Ramos (cell line): ENCODE data around the gene SENP3.

Experiments
- in situ Hi-C: fragments of 300-500 bp; cut with MboI; formaldehyde crosslinking; loops from one replicate; pipeline ENCODE4 v1.14.3; 2022; ENCODE audit warnings: low sequenced_read_pairs; ENCODE audit not compliant: unreplicated experiment

SENP3 gene

DNA sequence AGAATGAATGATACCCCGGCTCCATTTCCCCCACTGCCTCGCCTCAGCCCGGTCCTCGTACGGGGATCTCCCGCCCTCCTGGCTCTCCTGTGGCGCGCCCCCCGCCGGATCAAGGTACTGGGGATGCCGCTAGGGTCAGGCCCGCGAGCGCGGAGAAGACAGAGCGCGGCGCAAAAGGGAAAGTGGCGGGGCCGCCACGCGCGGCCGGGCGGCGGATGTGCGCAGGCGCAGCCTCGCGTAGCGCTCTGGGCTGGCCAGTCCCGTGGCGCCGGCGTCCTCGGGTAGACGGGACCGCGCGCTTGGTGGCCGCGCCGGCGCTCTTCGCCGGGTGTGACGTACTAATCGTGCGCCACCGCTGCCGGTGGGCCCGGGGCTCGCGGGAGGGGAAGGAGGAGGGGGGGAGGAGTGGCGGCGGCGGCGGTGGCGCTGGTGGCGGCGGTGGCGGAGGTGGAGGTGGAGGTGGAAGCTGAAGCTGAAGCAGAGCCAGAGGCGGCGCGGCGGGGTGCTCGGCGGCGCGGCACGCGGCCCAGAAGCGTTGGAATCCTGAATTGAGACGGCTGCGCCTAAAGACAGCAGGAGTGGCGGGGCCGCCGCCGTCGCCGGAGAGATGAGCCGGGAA, at the start of gene SENP3:
SENP3 (plus strand) TSS at position 331 of the 619 bp plus-strand sequence. CDS start 1,158 bp downstream, outside the sequence.
- in situ Hi-C loops, result no loop called here

DNA sequence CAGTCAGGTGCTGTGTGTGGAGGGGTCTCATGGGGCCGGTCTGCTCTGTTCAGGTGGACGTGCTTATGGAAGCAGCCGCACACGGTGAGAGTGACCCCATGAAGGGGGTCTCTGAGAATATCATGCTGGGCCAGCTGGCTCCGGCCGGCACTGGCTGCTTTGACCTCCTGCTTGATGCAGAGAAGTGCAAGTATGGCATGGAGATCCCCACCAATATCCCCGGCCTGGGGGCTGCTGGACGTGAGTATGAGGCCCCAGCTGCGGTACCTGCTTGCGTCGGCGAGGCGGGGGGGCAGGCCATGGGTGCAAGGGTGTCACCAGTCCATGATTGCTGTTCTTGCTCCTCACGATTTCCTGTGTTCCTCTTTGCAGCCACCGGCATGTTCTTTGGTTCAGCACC, 49.6 kb upstream of the SENP3 start:
- in situ Hi-C loops, result no loop called here

DNA sequence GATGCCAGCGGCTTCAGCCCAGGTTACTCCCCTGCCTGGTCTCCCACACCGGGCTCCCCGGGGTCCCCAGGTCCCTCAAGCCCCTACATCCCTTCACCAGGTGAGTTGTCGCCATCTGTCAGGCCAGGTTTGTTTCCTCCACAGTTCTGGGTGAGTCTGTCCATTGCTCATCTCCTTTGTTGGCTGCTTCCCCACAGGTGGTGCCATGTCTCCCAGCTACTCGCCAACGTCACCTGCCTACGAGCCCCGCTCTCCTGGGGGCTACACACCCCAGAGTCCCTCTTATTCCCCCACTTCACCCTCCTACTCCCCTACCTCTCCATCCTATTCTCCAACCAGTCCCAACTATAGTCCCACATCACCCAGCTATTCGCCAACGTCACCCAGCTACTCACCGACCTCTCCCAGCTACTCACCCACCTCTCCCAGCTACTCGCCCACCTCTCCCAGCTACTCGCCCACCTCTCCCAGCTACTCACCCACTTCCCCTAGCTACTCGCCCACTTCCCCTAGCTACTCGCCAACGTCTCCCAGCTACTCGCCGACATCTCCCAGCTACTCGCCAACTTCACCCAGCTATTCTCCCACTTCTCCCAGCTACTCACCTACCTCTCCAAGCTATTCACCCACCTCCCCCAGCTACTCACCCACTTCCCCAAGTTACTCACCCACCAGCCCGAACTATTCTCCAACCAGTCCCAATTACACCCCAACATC, 48.7 kb upstream of the SENP3 start:
- in situ Hi-C loops, result no loop called here

DNA sequence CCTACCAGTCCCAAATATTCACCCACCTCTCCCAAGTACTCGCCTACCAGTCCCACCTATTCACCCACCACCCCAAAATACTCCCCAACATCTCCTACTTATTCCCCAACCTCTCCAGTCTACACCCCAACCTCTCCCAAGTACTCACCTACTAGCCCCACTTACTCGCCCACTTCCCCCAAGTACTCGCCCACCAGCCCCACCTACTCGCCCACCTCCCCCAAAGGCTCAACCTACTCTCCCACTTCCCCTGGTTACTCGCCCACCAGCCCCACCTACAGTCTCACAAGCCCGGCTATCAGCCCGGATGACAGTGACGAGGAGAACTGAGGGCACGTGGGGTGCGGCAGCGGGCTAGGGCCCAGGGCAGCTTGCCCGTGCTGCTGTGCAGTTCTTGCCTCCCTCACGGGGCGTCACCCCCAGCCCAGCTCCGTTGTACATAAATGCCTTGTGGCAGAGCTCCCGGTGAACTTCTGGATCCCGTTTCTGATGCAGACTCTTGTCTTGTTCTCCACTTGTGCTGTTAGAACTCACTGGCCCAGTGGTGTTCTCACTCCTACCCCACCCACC, 47.8 kb upstream of the SENP3 start:
- in situ Hi-C loops, result no loop called here

DNA sequence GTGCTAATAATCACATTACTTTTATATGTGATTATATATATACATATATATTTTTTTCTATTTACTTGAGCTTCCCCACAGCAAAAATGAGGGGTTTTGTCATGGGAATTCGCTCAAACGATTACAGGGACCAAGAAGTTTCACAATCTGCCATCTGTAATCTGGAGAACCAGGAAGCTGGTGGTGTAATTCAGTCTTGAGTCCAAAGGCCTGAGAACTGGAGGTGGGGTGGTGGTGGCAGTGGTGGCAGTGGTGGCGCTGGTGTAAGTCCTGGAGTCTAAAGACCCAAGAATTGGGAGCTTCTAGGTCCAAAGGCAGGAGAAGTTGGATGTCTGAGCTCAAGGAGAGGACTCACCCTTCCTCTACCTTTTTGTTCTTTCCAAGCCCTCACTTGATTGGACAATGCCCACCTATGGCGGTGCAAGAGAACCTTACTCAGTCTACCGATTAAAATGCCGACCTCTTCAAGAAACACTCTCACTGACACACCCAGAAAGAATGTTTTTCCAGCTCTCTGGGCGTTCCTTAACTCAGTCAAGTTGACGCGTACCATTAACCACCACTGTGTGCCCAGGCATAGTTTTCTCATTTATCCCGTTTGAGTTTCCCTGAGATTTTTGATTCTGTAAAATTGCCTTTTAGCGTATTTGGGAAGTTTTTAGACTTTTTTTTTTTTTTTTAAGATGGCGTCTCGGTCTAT, 45.7 kb upstream of the SENP3 start:
- in situ Hi-C loops, result no loop called here

DNA sequence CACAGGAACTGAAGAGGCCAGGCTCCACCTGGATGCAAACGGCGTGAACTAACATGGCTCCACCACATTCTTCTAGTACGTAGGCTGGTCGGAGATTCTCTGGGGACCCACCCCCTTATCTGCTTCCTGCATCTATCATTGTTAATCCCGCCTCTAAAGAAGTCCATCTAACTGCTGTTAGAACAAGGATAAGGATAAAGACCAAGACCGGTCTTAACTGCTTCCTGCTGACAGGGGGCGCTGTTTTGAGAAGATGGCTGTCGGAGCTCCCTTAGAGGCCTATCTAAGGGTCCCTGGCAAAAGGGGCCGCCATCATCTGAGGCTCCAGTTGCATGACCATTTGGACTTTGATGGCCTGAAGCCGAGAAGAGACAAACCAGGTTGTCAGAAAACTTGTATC, 38.7 kb upstream of the SENP3 start:
- in situ Hi-C loops, result no loop called here

DNA sequence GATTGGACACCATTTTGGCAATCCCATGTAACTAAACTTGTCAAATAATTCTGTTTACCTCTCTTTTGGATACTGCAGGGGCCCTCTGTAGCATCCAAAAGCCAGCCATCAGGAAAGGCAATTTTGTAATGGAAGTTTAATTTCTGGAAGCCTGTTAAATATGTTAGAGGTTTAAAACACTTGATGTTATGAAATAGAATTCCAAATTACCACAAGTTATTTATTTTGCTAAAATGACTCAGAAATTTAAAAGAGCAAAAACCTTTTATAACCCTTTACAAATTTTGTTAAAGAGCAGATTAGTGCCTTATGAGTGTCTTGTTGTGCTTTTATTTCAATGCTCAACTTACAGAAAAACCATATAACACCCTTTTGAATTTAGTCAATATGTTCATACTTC, 32.9 kb upstream of the SENP3 start:
- in situ Hi-C loops, result no loop called here

DNA sequence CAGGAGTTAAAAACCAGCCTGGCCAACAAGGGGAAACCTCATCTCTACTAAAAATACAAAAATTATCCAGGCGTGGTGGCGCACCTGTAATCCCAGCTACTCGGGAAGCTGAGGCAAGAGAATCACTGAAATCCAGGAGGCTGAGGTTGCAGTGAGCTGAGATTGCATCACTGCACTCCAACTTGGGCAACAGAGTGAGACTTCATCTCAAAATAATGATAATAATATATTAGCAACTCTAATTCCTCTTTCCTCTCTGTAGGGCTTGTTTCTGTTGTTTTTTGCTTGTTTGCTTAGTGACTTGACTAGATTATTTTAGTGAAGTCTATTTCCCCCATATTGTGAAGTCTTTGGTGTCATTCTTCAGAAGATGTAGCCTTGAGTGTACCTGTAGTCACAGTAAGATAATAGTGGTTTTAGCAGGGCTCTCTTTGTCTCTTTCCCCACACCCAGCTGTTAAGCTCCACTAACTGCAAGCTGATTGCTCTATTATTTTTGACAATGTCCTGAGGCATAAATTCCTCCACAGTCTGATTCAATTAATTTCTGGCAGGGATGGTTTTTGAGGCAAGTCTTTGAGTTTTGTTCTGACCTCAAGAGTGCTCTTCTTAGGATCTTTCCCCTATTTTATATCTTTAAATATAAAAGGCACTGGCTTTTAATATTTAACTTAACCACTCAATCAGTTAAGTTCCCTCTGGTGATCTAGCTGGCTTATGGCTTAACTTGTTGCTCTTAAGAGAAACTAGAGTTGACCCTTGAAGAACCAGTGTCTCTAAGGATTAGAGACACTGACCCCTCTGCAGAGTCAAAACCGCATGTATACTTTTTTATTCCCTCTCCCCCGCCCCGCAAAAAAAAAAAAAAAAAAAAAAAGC, 31.5 kb upstream of the SENP3 start:
- in situ Hi-C loops, result no loop called here

DNA sequence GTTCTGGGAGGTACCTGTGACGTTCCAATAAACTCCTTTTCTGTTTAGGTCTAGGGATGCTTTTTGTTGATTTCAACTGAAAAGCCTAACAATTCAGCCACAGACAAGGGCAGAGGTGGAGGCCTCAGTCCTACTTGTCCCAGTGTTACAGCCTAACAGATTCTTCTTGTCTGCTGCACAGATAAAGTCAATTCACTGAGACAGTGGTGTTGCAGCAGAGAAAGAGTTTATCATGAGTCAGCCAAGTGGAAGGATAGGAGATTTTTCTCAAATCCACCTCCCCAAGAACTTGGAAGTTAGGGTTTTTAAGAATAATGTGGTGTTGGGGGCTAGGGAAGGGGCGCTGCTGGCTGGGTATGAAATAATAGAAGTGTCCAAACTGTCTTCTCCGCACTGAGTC, 23.7 kb upstream of the SENP3 start:
- in situ Hi-C loops, result no loop called here

DNA sequence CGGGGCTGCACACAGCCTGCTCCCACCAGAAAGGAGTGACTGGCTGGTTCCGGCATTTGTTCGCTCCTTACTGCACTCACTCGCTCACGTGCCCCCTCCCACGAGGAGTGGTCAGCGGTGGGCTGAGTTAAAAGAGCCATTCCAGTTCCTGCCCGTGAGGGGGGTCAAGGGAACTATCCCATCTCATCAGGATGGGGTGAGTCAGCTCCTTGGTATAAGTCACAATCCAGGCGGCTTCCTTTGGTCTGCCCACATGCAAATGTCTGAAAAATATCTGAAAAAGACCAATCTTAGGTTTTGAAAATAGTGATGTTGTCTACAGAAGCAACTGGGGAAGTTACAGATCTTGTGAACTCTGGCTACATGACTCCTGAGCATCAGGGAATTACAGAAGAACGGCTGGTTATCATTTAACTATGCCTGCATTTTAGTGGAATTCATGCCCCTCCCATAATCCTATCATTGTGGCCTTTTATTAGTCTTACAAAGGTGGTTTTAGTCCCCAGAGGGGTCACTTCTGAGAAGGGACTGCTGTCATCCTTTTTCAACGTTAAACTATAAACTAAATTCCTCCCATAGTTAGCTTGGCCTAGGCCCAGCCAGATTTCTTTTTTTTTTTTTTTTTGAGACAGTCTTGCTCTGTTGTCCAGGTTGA, 22.7 kb upstream of the SENP3 start:
- in situ Hi-C loops, result no loop called here

DNA sequence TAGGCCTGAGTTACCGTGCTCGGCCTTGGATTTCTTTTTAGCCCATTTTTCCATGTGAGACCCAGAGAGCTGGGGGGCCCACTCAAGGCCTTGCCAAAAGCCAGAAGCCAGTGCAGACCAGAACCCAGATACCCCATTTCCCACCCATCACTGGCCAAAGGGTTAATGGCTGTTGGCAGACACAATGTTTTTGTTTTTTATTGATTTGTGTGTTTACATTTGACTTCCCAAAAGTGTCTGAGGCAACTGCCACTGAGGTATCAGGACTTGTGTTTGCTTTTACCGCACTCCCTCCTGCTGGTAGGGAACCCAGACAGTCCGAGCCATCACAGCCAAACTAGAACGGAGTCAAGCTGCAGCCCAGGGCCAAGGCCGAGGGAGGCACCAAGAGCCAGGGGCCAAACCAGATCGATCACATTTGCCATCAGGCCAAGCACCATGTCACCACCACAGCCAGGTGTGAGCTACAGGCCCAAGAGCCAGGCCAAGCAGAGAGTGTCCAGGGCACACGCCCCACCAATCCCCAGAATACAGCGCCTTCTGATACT, 20.6 kb upstream of the SENP3 start:
- in situ Hi-C loops, result no loop called here

DNA sequence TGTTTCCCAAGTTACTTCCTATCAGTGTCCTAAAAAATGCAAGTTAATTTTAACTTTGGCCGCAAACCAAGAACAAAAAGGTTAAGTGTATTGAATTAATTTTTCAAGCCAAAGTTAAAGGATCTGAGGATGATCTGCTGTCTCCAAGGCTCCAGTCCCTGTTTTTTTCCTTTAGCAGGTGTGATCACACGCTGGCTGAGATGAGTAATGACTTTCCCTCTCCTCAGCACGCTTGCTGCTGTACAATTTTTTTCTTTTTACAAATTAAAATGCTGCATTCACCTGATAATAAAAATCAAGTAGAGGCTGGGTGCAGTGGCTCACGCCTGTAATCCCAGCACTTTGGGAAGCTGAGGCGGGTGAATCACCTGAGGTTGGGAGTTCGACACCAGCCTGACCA, 16.8 kb upstream of the SENP3 start:
- in situ Hi-C loops, result no loop called here

DNA sequence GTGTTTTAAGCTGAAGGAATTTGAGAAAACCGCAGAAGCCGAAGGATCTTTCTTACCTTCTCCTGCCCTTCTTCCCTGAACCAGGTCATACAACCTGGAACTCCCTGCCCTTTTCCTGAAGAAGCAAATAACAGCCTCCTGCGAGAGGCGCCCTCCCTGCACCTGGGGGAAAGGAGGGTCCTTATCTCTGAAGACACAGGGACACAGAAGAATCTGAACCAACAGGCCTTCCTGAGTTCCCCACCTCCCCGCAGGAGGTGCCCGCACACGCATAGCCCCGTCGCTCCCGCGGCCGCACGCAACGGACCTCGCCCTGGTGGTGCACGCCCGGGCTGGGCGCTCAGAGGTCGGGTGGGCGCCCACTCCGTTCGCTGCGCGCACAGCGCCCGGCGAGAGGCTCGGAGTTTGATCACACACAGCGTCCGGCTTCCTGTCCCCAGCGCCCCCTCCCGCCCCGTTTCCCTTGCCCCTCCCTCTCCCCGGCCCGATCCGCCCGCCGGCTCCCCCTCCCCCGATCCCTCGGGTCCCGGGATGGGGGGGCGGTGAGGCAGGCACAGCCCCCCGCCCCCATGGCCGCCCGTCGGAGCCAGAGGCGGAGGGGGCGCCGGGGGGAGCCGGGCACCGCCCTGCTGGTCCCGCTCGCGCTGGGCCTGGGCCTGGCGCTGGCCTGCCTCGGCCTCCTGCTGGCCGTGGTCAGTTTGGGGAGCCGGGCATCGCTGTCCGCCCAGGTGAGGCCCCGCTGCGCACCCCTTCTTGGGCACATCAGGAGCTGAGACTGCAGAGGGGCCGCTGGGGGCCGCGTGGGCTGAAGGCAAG, 12.9 kb upstream of the SENP3 start, which contains the start of gene TNFSF12:
TNFSF12 (plus strand) TSS at position 474 of the 816 bp plus-strand sequence; CDS start at position 570, 96 bp downstream.
- in situ Hi-C loops, result no loop called here

DNA sequence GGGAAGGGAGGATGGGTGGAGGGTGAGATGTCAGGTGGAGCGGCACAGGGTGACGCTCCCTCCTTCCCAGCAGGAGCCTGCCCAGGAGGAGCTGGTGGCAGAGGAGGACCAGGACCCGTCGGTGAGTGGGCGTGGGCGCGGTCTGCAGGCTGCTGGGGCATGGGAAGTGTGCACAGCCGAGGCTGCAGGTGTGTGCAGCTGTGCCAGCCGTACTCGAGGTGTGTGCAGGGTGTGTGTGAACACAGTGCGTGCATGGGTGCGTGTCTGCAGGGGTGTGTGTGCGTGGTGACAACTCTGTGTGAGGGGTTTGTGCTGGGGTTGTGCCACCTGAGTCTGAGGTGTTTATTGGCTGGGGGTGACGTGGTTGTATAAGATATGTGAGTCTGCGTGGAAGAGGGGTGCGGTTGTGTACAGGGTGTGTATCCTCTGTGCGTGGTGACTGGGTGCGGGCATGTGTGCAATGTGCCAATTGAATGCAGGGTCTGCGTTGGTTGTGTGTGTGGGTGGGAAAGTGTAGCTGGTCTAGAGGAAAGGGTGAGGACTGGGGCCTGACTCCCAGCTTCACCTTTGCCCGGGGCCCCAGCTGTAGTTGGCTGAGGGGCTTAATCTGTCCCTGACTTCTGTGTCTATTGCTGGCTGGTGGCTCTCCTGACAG, 12.2 kb upstream of the SENP3 start:
- in situ Hi-C loops, result no loop called here

DNA sequence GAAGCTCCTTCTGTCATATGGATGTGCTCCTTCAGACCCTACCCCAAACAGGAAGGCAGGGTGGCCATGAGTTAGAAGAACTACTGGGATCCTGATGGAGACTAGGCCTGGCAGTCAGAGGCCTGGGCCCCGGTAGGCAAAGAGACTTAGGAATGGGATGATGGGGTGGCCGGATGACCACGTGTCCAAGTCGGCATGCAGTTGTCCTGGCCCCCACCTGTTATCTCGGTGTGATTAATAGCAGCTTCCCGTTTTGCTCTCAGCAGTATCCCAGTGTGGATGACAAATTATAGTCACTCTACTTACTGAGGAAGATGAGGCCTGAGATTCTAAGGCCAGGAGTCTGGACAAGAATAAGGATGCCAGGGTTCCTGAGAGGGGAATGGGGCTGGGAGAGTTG, 11.4 kb upstream of the SENP3 start:
- in situ Hi-C loops, result no loop called here

DNA sequence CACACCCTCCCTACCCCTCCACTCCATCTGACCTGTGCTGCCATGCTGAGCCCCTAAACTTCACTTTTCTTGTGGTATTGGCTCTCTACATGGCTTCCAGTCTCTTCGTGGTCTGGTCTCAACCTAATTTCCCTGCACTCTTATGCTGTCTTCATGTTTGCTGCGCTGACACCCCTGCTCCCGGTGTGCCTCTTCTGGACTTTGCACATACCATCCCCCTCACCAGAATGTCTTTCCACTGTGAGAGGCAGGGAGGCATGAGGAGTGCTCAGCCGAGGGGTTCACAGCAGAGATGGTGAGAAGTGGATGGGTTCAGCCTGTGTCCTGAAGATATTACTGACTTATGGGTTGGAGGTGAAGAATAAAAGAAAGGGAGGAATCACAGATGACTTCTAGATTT, 10.3 kb upstream of the SENP3 start:
- in situ Hi-C loops, result no loop called here

DNA sequence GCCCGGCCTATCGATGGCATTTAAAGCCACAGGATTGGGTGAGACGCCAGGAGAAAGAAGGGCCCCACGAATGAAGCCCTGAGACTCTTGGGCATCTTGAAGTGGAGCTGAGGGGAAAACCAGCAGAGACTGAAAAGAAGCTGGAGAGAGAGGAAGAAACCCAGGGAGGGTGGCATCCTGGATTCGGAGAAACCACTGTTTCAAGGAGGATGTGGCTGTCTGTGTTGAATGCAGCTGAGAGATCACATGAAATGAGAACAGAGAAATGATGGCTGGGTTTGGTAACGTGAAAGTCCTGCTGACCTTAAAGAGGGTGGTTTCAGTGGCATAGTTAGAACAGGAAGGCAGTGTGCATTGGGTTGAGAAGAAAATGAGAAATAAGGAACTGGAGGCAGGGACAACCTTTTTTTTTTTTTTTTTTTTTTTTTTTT, 9.1 kb upstream of the SENP3 start:
- in situ Hi-C loops, result no loop called here

DNA sequence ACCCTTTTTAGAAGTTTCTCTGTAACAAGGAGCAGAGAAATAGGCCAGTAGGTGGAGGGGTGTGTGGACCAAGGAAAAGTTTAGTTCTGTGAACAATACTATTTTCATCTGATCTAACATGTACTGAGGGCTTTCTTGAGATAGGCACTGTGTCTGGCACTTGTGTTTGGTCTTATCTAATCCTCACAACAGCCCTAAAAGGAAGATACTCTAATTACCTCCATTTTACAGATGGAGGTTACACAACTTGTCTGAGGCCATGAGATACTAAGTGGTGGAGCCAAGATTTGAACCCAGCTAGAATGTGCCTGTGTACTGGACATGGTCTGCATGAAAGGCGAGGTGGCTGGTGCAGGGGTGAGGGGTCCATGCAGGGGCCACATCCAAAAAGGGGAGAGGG, 8.4 kb upstream of the SENP3 start:
- in situ Hi-C loops, result no loop called here
